Dermis lymphatic vessel endothelial cell (primary cell): Measurements from ENCODE around the gene PCDHGB4. TPM values are rescaled to one million over a fixed set of nuclear protein-coding genes. Genes with fewer than 3 reads are reported as not detected.

Experiments used
- total RNA-seq: library from RNA; depleted of rRNA; stranded (reverse); fragments of >200 nt; gene quantifications from 2 replicates; pipeline ENCODE4 v1.2.1, GENCODE V29; 2014

PCDHGB4 gene
- total RNA-seq, 1 donor from 2014 or later = 6.7 TPM

GRCh38 chr5:141412854-141413539, 25.5 kb downstream of the PCDHGB4 start, which contains the start of gene PCDHGA10:
Gene PCDHGA10, plus strand, starts transcription at chr5:141412987. Its CDS starts 189 bp downstream, at chr5:141413176.

GRCh38 chr5:141417494-141418172, 30.1 kb downstream of the PCDHGB4 start, which contains the start of gene PCDHGB7:
Gene PCDHGB7, plus strand, starts transcription at chr5:141417677. Its CDS starts 183 bp downstream, at chr5:141417860.

GRCh38 chr5:141420855-141421488, 33.5 kb downstream of the PCDHGB4 start, which contains the start of gene PCDHGA11:
Gene PCDHGA11, plus strand, starts transcription at chr5:141421051. Its CDS starts 177 bp downstream, at chr5:141421228.

GRCh38 chr5:141430332-141431113, 43.0 kb downstream of the PCDHGB4 start, which contains the start of gene PCDHGA12:
Gene PCDHGA12, plus strand, starts transcription at chr5:141430507. Its CDS starts 253 bp downstream, at chr5:141430760.

Other genes with a start within 250 kb of the PCDHGB4 start
- 0.09 and 0.11 TPM in 2 replicates for gene PCDHB6, start 237.6 kb upstream of the PCDHGB4 start, total RNA-seq
- 0.87 and 1.8 TPM in 2 replicates for gene PCDHB7, start 215.1 kb upstream of the PCDHGB4 start, total RNA-seq
- 0.43 and 0.65 TPM in 2 replicates for gene PCDHB8, start 209.9 kb upstream of the PCDHGB4 start, total RNA-seq
- gene PCDHB16, start 205.3 kb upstream of the PCDHGB4 start, total RNA-seq = 0.33 and 0.69 TPM in 2 replicates
- gene PCDHB9, start 200.5 kb upstream of the PCDHGB4 start, total RNA-seq = 0.22 and 0.26 TPM in 2 replicates
- gene PCDHB10, start 195.3 kb upstream of the PCDHGB4 start, total RNA-seq = 0.98 and 1.0 TPM in 2 replicates
- 0.43 and 0.77 TPM in 2 replicates for gene PCDHB11, start 188.1 kb upstream of the PCDHGB4 start, total RNA-seq
- gene PCDHB12, start 179.0 kb upstream of the PCDHGB4 start, total RNA-seq = 0.33 and 0.60 TPM in 2 replicates
- gene PCDHB13, start 173.8 kb upstream of the PCDHGB4 start, total RNA-seq = 1.1 and 1.3 TPM in 2 replicates
- 0.86 and 0.98 TPM in 2 replicates for gene PCDHB14, start 164.4 kb upstream of the PCDHGB4 start, total RNA-seq
- 0.43 and 0.86 TPM in 2 replicates for gene PCDHB15, start 142.3 kb upstream of the PCDHGB4 start, total RNA-seq
- gene SLC25A2, start 83.6 kb upstream of the PCDHGB4 start, total RNA-seq = 0.09 and 0.22 TPM in 2 replicates
- 78.7 and 81.5 TPM in 2 replicates for gene TAF7, start 66.9 kb upstream of the PCDHGB4 start, total RNA-seq
- gene PCDHGA1, start 57.2 kb upstream of the PCDHGB4 start, total RNA-seq = 0.34 and 0.43 TPM in 2 replicates
- gene PCDHGA2, start 48.9 kb upstream of the PCDHGB4 start, total RNA-seq = 0.86 and 1.1 TPM in 2 replicates
- gene PCDHGA3, start 43.9 kb upstream of the PCDHGB4 start, total RNA-seq = 0.54 and 0.69 TPM in 2 replicates
- gene PCDHGB1, start 37.6 kb upstream of the PCDHGB4 start, total RNA-seq = 0.76 and 1.6 TPM in 2 replicates
- gene PCDHGA4, start 32.7 kb upstream of the PCDHGB4 start, total RNA-seq = 2.0 and 2.6 TPM in 2 replicates
- 1.3 and 2.7 TPM in 2 replicates for gene PCDHGB2, start 27.7 kb upstream of the PCDHGB4 start, total RNA-seq
- 0.43 and 0.77 TPM in 2 replicates for gene PCDHGA5, start 23.5 kb upstream of the PCDHGB4 start, total RNA-seq
- 2.6 and 4.3 TPM in 2 replicates for gene PCDHGB3, start 17.5 kb upstream of the PCDHGB4 start, total RNA-seq
- 2.4 and 2.9 TPM in 2 replicates for gene PCDHGA6, start 13.8 kb upstream of the PCDHGB4 start, total RNA-seq
- gene PCDHGA7, start 5.0 kb upstream of the PCDHGB4 start, total RNA-seq = 0.65 and 1.4 TPM in 2 replicates
- gene PCDHGA8, start 4.9 kb downstream of the PCDHGB4 start, total RNA-seq = 0.54 and 1.5 TPM in 2 replicates
- 8.3 and 11.8 TPM in 2 replicates for gene PCDHGB5, start 10.2 kb downstream of the PCDHGB4 start, total RNA-seq
- 2.0 and 3.2 TPM in 2 replicates for gene PCDHGA9, start 15.1 kb downstream of the PCDHGB4 start, total RNA-seq
- 2.1 and 3.7 TPM in 2 replicates for gene PCDHGB6, start 20.3 kb downstream of the PCDHGB4 start, total RNA-seq
- 5.2 and 6.0 TPM in 2 replicates for gene PCDHGA10, start 25.3 kb downstream of the PCDHGB4 start, total RNA-seq
- 10.9 and 11.5 TPM in 2 replicates for gene PCDHGB7, start 30.0 kb downstream of the PCDHGB4 start, total RNA-seq
- 6.7 and 7.5 TPM in 2 replicates for gene PCDHGA11, start 33.4 kb downstream of the PCDHGB4 start, total RNA-seq
- 1.5 and 4.9 TPM in 2 replicates for gene PCDHGA12, start 42.8 kb downstream of the PCDHGB4 start, total RNA-seq
- 17.4 and 20.5 TPM in 2 replicates for gene PCDHGC3, start 88.3 kb downstream of the PCDHGB4 start, total RNA-seq
- gene PCDHGC4, start 97.3 kb downstream of the PCDHGB4 start, total RNA-seq = 0.65 and 0.95 TPM in 2 replicates
- gene PCDHGC5, start 101.4 kb downstream of the PCDHGB4 start, total RNA-seq = 0.33 and 0.52 TPM in 2 replicates
- 33.9 and 38.7 TPM in 2 replicates for gene DIAPH1, start 231.3 kb downstream of the PCDHGB4 start, total RNA-seq
- 55.4 and 56.6 TPM in 2 replicates for gene HDAC3, start 249.2 kb downstream of the PCDHGB4 start, total RNA-seq
- gene RELL2, start 249.3 kb downstream of the PCDHGB4 start, total RNA-seq = 4.7 and 7.3 TPM in 2 replicates